ENCODE data around the gene ZNF280D. TPM values are rescaled to one million over a fixed set of nuclear protein-coding genes. Genes with fewer than 3 reads are reported as not detected.

ZNF280D gene
- total and polyA plus RNA-seq, 2 of the 8 experiments (the other 6 are each of a cell fraction or from before 2014, with no cell fraction given), result 7.4 to 27.5 TPM

DNA sequence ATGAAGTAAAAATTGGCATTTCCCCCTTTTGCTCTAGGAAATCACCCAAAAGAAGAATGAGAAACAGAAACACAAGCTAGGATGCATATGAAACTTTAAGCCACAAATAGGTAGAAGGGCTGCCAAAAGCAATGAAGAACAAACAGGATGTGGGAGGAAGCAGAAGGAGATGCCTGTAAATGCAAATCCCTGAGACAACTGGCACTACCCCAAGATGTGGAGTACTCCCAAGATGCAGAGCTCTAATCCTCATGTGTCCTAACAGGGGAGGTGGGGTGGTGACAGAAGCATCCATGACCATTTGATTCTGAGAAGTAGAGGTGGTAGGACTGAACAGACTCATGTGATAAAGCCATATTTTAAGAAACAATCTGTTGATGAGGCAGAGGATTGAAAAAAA lies 31.9 kb upstream of the ZNF280D start:
- no peaks in the 10 kb centered on the region for H3K4me1 ChIP-seq (replicated peaks in 1 of 4; ENCODE audit: control insufficient read depth in 3 of 4, insufficient read depth in 4 of 4, low read length in 3 of 4)
- no peak overlapping the region for H3K9ac ChIP-seq (replicated peaks in 1 of 4; ENCODE audit: extremely low read depth in 1 of 4, low read depth in 3 of 4, low read length in 3 of 4)
- ChIA-PET CTCF (ENCODE audit: partially characterized antibody) (interaction anchor here (1.5 kb wide), 1 partner anchor 25 kb away, joined by 4 read pairs; no protein-coding TSS in a partner anchor), POLR2A (ENCODE audit: partially characterized antibody) (interaction anchor here (1.2 kb wide), 1 partner anchor 9 kb away, joined by 4 read pairs; no protein-coding TSS in a partner anchor)
- H2BK120ac ChIP-seq (replicated peaks; ENCODE audit: low read depth, low read length), result no peak overlapping the region
- FAIRE-seq, result no peak
- no peaks in the 10 kb centered on the region for H3K9me3 ChIP-seq (ENCODE audit: insufficient read depth in 2 of 2, low read depth in 1 of 2, low read length in 1 of 2)
- no peak overlapping the region for H3K18ac ChIP-seq (ENCODE audit: extremely low read depth, low read length)
- H3K4me3 ChIP-seq (ENCODE audit: extremely low read depth in 1 of 4, insufficient read depth in 2 of 4, low read depth in 3 of 4, low read length in 4 of 4), result no peak overlapping the region
- no peak overlapping the region for H3K4me2 ChIP-seq (ENCODE audit: insufficient read depth in 1 of 2, low read depth in 2 of 2, low read length in 2 of 2)
- H3K56ac ChIP-seq (replicated peaks; ENCODE audit: insufficient read length, low read depth, low read length), result no peak overlapping the region
- H3K4ac ChIP-seq (replicated peaks; ENCODE audit: insufficient read length, low read depth, low read length), result no peak overlapping the region
- no peak overlapping the region for H3K14ac ChIP-seq (ENCODE audit: insufficient read length)
- H3K27me3 ChIP-seq (replicated peaks in 1 of 4; ENCODE audit: control insufficient read depth in 3 of 4, extremely low read depth in 1 of 4, insufficient read depth in 3 of 4, low read length in 3 of 4), result peaks cover 0 to 1% (median 0%) of the 10 kb centered on the region in 4 experiments; a peak in 1 of 7 replicates
- TF ChIP-seq TCF12 (IDR thresholded peaks at IDR 0.05; ENCODE audit: low read depth, low read length) (no peak), CHD2 (IDR thresholded peaks at IDR 0.05; ENCODE audit: low read length) (no peak), MAFK (IDR thresholded peaks at IDR 0.05; ENCODE audit: low read depth, low read length) (no peak), HDAC2 (IDR thresholded peaks at IDR 0.05; ENCODE audit: borderline replicate concordance in 1 of 2, low read depth in 2 of 2, low read length in 2 of 2) (no peak), RBBP5 (IDR thresholded peaks at IDR 0.05; ENCODE audit: borderline replicate concordance, low read depth, low read length) (no peak), PHF8 (conservative IDR thresholded peaks at IDR 0.05; ENCODE audit: low read depth, low read length) (no peak), CREB1 (IDR thresholded peaks at IDR 0.05) (no peak)
- H3K79me2 ChIP-seq (ENCODE audit: control insufficient read depth in 1 of 2, insufficient read depth in 2 of 2, low read length in 2 of 2), result no peaks in the 10 kb centered on the region
- H2AK5ac ChIP-seq (ENCODE audit: low read depth, low read length), result no peak overlapping the region
- H4K8ac ChIP-seq (ENCODE audit: extremely low read depth, insufficient read depth, low read length), result no peak overlapping the region
- H4K91ac ChIP-seq (replicated peaks; ENCODE audit: insufficient read length, low read length), result no peak overlapping the region
- no peak overlapping the region for H2BK20ac ChIP-seq (ENCODE audit: low read length)
- H3K36me3 ChIP-seq (ENCODE audit: control insufficient read depth in 2 of 4, insufficient read depth in 4 of 4, low read length in 3 of 4), result no peaks in the 10 kb centered on the region
- H3K27ac ChIP-seq (ENCODE audit: low read depth, low read length), result no peak overlapping the region
- no peaks in the 10 kb centered on the region; the same call in 1 of the 2 replicates for H3K23me2 ChIP-seq (ENCODE audit: low read depth, low read length)
- H2BK5ac ChIP-seq (ENCODE audit: low read depth, low read length), result no peak overlapping the region
- no peak for DNase-seq (ENCODE audit: low read depth in 1 of 2, low spot score in 2 of 2)
- no peaks in the 10 kb centered on the region for H4K20me1 ChIP-seq (replicated peaks in 1 of 2; ENCODE audit: control insufficient read depth in 1 of 2, insufficient read depth in 2 of 2, low read length in 2 of 2)
- no peak overlapping the region for H2AFZ ChIP-seq (ENCODE audit: low read length)
- no peak overlapping the region for H3K23ac ChIP-seq (ENCODE audit: insufficient read length)
- no peak overlapping the region for H2BK15ac ChIP-seq (ENCODE audit: low read length)
- H3K79me1 ChIP-seq (ENCODE audit: low read depth, low read length), result no peaks in the 10 kb centered on the region
- no peak overlapping the region for H2BK12ac ChIP-seq (ENCODE audit: low read depth, low read length)
- no peak overlapping the region for H4K5ac ChIP-seq (ENCODE audit: insufficient read length, low read depth, low read length)

All from H1 (cell line).